Lower leg skin (tissue), 3 donors: ENCODE measurements around the gene TRPV6.

Source experiments
- POLR2A ChIP-seq, 2 donors: fragments of 450-650 bp; IDR thresholded peaks; one replicate each; pipeline ENCODE4 v1.6.1; 2016 to 2017; ENCODE audit warnings: antibody characterized with exemption in 2 of 2, mild to moderate bottlenecking in 1 of 2, moderate library complexity in 1 of 2
- TF ChIP-seq, protein P1 (sequence below), 3 donors: fragments of 450-650 bp; IDR thresholded peaks; one replicate each; pipeline ENCODE4 v1.5.1; 2016; ENCODE audit warnings: antibody characterized with exemption in 3 of 3, mild to moderate bottlenecking in 3 of 3, moderate library complexity in 2 of 3

DNA sequence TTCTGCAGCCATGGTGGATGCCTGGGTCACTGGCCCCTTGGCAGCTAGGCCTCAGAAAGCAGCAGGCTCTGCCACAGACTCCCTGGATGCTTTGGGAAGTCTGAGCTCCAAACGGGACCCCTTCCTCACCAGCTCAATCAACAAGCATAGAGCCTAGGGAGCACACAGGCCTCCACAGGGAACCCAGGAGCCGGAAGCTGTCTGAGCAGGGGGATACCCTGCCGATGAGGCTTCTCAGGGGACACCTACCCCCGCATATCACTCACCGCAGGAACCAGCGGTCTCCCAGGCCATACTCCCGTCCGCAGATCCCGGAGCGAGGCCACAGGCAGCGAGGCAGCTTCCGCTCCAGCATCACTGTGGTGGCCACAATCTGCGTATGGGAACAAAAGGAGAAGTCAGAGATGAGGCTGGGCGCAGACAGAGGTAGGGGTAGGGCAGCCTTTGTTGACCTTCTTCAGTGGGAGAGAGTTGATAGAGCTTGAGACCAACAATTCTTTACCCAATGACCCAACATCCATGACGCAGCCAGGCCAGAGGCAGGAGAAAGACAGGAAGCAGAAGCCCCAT, 13.4 kb downstream of the TRPV6 start:
- TF ChIP-seq, protein P1, sequence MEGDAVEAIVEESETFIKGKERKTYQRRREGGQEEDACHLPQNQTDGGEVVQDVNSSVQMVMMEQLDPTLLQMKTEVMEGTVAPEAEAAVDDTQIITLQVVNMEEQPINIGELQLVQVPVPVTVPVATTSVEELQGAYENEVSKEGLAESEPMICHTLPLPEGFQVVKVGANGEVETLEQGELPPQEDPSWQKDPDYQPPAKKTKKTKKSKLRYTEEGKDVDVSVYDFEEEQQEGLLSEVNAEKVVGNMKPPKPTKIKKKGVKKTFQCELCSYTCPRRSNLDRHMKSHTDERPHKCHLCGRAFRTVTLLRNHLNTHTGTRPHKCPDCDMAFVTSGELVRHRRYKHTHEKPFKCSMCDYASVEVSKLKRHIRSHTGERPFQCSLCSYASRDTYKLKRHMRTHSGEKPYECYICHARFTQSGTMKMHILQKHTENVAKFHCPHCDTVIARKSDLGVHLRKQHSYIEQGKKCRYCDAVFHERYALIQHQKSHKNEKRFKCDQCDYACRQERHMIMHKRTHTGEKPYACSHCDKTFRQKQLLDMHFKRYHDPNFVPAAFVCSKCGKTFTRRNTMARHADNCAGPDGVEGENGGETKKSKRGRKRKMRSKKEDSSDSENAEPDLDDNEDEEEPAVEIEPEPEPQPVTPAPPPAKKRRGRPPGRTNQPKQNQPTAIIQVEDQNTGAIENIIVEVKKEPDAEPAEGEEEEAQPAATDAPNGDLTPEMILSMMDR (IDR thresholded peaks at IDR 0.05): no peak
- TF ChIP-seq POLR2A (IDR thresholded peaks at IDR 0.05): no peak
